KOPT-K1 (cell line): ENCODE results near the gene GPR31.
"Not testable (repeated sequence)": the region's sequence is repeated elsewhere in the genome, so short reads cannot be mapped to it uniquely, and the experiment has no call there.

Experiments used
- H3K27ac ChIP-seq: fragments of 200-600 bp; sonication (generic); 2 replicates; pipeline ENCODE4 v1.5.1; 2016; ENCODE audit warnings: antibody characterized with exemption, mild to moderate bottlenecking, low read depth, low read length; ENCODE audit not compliant: poor library complexity, severe bottlenecking
- H3K36me3 ChIP-seq: fragments of 200-600 bp; sonication (generic); 2 replicates; pipeline ENCODE4 v1.5.1; 2017; ENCODE audit warnings: antibody characterized with exemption, mild to moderate bottlenecking, low read length, moderate library complexity; ENCODE audit not compliant: insufficient read depth
- H3K9me3 ChIP-seq: fragments of 200-600 bp; sonication (generic); 2 replicates; pipeline ENCODE4 v1.5.1; 2017; ENCODE audit warnings: antibody characterized with exemption, low read length, mild to moderate bottlenecking; ENCODE audit not compliant: insufficient read depth, poor library complexity, severe bottlenecking

Gene GPR31

DNA sequence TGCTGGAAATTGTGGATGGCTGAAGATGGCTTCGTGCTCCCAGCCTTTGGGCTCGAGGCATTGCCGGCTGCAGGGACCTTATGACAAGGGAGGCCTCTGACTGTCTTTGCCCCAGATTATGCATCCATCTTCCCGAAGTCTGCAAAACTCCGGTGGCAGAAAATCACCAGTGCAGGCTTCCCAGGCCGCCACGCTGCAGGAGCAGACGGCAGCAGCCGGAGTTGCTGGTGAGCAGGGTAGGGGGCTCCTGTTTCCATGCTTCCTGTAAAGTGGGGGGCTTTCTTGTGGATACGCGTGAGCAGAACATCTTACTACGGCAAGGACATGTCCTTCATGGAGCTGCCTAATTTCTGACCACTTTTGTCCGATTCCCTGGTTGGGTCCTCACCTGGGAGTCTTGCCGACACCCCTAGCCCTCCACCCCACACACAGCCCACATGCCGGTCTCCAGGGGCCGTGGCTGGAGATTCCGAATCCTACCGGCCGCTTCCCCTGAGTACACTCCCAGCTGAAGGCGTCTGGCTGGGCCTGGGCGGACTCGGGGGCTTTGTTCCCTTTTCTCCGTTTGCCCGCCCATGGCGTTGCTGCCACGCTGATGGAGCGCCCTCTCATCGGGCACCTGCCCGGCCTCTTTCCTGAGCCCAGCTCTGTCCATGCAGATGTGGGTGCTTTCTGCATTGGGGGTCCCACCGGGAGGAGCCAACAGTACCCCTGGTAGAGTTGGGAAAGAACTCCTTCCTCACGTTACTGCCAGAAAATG lies 21.3 kb upstream of the GPR31 start:
- H3K27ac ChIP-seq, H3K36me3 ChIP-seq, H3K9me3 ChIP-seq: not testable (repeated sequence)

- H3K36me3 ChIP-seq, H3K27ac ChIP-seq, H3K9me3 ChIP-seq: not testable (repeated sequence)
Measured at GRCh38 chr6:167177271-167177670, 19.5 kb upstream of the GPR31 start.

DNA sequence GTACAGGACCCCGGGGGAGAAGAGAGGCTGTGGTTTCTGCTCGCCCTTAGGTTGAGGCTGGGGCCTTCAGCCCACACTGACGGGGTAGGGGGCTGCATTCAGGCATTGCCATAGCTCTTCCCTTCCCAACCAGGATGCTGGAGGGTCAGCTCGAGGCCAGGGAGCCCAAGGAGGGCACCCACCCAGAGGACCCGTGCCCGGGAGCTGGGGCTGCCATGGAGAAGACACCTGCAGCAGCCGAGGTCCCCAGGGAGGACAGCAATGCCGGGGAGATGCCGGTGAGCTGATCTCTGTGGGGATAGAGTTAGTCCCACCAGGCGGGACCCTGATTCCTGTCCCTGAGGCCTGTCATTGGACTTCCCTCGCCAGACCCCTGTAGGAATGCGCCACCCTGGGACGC lies 14.2 kb upstream of the GPR31 start:
- not testable (repeated sequence) for H3K27ac ChIP-seq, H3K36me3 ChIP-seq, H3K9me3 ChIP-seq

- H3K9me3 ChIP-seq, H3K27ac ChIP-seq: not testable (repeated sequence)
Measured at GRCh38 chr6:167171300-167171699, 13.5 kb upstream of the GPR31 start.

GRCh38 chr6:167169867-167170266 lies 12.1 kb upstream of the GPR31 start:
- H3K27ac ChIP-seq, H3K36me3 ChIP-seq, H3K9me3 ChIP-seq: not testable (repeated sequence)

More at GRCh38 chr6:167171300-167171699, 13.5 kb upstream of the GPR31 start:
- not testable (repeated sequence) for H3K36me3 ChIP-seq

DNA sequence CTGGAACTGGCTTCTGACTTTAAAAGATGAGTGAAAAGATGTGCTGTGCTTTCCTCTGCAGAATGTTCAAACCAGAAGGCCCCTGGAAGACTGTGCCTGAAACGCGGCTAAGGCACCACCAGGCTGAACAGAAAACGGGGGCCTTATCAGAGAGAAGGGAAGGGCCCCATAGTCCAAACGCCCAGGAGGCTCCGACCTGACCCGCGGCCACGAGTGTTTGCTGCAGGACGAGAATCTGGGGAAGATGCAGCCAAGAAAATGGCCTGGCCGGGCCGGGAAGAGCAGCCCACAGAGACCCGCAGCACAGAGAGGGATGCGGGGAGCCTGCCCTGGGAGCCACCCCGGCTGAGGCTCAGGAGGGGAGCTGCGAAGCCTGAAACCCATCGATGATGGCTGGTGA lies 10.5 kb upstream of the GPR31 start:
- H3K9me3 ChIP-seq = not testable (repeated sequence)

DNA sequence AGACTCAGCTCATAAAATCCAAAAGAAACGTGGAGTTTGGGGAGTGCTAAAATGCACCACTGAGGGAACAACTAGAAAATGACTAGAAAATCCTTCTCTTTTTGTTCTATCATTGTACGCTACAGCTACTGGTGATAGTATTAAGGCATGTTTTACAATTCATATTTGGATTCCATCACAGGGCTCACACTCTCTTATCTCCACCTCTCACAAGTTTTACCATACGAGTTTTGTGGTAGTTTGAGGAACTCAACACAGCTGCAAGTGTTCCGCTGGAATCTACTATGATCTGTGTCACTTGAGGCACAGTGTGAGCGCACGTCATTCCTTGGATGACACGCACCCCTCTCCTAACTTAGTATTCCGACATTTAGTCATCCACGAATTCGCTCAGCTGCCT lies 9.9 kb upstream of the GPR31 start:
- H3K27ac ChIP-seq, H3K36me3 ChIP-seq, H3K9me3 ChIP-seq: not testable (repeated sequence)

More for the DNA sequence above, 10.5 kb upstream of the GPR31 start:
- H3K27ac ChIP-seq, H3K36me3 ChIP-seq: not testable (repeated sequence)

DNA sequence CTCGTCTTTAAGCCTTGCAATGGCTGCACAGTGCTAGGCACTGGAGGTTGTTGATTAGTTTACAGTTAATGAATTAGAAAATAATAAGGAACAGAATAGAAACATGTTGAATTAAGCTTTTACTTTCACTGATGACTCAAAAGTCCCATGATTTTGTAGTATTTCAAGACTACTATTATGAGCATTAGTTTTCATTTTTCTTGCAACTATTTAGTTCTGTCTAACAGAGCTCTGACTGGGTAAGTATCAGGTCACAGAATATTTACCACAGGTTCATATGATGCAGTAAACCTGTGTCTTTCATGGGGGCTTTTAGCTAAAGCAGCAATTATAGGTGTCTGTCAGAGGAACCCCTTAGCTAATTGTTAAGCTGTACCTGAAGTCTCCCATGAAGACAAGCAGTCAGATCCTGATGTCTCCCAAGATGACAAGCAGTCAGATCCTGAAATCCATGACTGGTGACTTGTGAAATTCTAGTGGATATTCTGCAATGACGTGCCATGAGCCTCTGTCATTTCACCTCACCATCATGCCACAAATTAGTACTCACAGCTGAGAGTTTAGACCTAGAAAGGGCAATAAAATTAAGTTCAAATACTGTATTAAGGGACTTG lies 8.2 kb upstream of the GPR31 start:
- H3K9me3 ChIP-seq = no peaks in the 10 kb centered on the region
- H3K27ac ChIP-seq = no peak overlapping the region

DNA sequence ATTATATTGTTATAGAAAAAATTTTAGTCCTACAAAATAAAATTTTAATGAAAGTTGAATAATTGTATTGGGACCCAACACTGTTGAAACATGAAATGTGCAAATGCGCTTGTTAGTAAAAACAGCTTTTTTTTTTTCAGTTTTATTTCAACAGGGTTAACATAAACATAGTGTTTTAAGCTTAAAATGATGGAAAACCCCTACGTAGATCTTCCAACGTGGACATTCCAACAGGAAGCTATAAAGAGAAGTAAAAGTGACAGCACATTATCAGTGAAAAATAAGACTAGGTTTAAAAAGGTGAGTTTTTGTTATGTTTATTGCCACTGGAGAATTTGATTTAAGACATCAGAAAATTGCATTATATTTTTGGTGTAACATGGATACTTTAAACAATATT lies 6.5 kb upstream of the GPR31 start:
- H3K36me3 ChIP-seq = no peaks in the 10 kb centered on the region
- H3K27ac ChIP-seq = no peak overlapping the region
- no peaks in the 10 kb centered on the region for H3K9me3 ChIP-seq

More for the DNA sequence above, 8.2 kb upstream of the GPR31 start:
- no peaks in the 10 kb centered on the region for H3K36me3 ChIP-seq

DNA sequence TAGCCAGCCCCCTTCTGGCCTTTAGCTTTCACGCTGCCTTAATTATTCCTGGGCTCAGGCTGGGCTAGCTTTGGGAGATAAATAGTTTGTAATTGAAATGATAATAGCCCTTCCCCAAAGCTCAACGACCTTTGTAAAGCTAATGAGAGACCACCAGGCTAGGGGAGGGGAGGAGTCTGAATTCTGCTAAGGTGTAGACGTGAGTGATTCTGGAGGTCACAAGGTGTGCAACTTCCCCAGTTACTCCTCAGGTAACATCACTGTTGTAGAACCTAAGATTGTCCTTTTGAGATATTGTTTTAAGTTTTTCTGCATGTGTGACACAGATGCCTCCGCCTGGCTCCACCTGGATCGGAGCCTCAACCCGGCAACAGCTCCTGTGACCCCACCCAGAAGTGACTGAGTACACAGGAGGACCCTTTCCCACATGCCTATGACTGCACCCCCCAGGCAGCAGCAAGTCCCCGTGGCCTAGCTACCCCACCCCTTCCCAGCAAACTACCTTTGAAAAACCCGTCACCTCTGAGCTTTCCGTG lies 5.8 kb upstream of the GPR31 start:
- H3K27ac ChIP-seq = no peak overlapping the region

DNA sequence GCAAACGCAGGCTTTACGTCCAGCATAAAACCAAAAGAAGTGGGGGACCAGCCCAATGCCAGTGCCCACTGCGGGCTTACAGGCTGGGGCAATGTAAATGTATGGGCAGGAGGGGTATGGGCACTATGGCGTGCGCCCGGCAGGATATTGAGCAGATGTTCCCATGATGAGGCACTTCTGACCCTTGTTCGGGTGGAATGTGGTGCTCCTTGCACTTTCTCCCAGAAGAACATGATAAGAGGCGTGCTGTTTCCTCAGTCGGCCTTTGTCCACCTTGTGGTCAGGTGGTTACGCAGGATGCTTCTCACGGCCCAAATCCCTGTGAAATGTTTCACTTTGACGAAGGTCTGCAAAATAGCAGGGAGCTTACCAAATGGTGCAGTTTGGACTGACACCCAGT lies 4.8 kb upstream of the GPR31 start:
- Histone ChIP-seq H3K27ac (no peak overlapping the region), H3K9me3 (no peaks in the 10 kb centered on the region), H3K36me3 (no peaks in the 10 kb centered on the region)

More for the DNA sequence above, 5.8 kb upstream of the GPR31 start:
- Histone ChIP-seq H3K36me3 (no peaks in the 10 kb centered on the region), H3K9me3 (no peaks in the 10 kb centered on the region)

- Histone ChIP-seq H3K9me3 (no peaks in the 10 kb centered on the region), H3K36me3 (no peaks in the 10 kb centered on the region), H3K27ac (no peak overlapping the region)
Measured at GRCh38 chr6:167161851-167162467, 4.2 kb upstream of the GPR31 start.

DNA sequence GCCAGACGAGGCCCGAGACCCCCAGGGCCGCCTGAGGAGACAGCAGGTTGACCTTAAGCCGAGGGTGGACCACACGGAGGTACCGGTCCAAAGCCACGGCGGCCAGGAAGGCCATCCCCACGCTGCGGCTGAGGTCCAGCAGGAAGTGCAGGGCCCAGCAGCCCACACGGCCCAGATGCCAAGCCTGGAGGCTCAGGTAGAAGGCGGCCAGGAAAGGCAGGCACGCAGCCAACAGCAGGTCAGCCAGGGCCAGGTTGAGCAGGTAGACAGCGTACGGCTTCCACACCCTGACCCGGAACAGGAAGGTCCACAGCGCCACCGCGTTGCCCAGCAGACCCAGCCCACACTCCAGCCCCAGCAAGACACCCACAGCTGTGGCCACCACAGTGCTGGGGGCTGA lies 366 bp downstream of the GPR31 start:
- H3K36me3 ChIP-seq = no peaks in the 10 kb centered on the region
- H3K9me3 ChIP-seq = no peaks in the 10 kb centered on the region
- no peak overlapping the region for H3K27ac ChIP-seq

GRCh38 chr6:167154895-167155294 lies 2.9 kb downstream of the GPR31 start:
- no peak overlapping the region for H3K27ac ChIP-seq
- no peaks in the 10 kb centered on the region for H3K9me3 ChIP-seq
- no peaks in the 10 kb centered on the region for H3K36me3 ChIP-seq

DNA sequence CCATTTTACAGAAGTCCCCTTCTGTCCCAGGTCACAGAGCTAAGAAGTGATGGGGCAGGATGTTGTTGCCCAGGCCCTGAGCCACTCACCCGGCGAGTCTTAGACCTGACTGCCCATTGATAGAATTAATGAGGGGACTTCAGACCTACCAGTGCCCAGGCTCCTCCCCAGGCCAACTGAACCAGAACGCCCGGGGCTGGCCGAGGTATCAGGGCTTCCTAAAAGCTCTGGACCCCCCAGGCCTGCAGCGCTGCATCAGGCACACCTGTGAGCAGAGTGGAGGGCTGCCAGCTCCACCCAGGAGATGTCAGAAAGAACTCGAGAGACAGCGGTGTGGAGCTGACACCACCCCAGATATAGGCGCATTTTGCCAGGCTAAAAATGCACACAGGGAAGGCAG lies 3.5 kb downstream of the GPR31 start:
- Histone ChIP-seq H3K36me3 (no peaks in the 10 kb centered on the region), H3K27ac (no peak overlapping the region), H3K9me3 (no peaks in the 10 kb centered on the region)
